HG03025 (cell line): ENCODE results near the gene ZNF217.
"Not testable (repeated sequence)": the region's sequence is repeated elsewhere in the genome, so short reads cannot be mapped to it uniquely, and the experiment has no call there.

Experiments
- ATAC-seq: cut with Tn5 transposase; IDR thresholded peaks from one replicate; pipeline ENCODE4 v1.9.1; 2021; ENCODE audit warnings: mild to moderate bottlenecking, moderate library complexity; ENCODE audit not compliant: unreplicated experiment, low FRiP score

ZNF217 gene

GRCh38 chr20:53585004-53585569 is 8.6 kb downstream of the ZNF217 start:
- ATAC-seq, result not testable (repeated sequence)

GRCh38 chr20:53584550-53584913 is 9.1 kb downstream of the ZNF217 start:
- ATAC-seq, result not testable (repeated sequence)

GRCh38 chr20:53583660-53584549 is 9.7 kb downstream of the ZNF217 start:
- not testable (repeated sequence) for ATAC-seq

- ATAC-seq, result no peak
Measured at GRCh38 chr20:53582574-53583351, 10.9 kb downstream of the ZNF217 start.

- no peak for ATAC-seq
Measured at GRCh38 chr20:53582251-53582570, 11.4 kb downstream of the ZNF217 start.

GRCh38 chr20:53581444-53582250 is 12.0 kb downstream of the ZNF217 start:
- ATAC-seq, result no peak

GRCh38 chr20:53580376-53581111 is 13.1 kb downstream of the ZNF217 start:
- no peak for ATAC-seq

GRCh38 chr20:53579581-53580375 is 13.9 kb downstream of the ZNF217 start:
- ATAC-seq, result no peak

GRCh38 chr20:53579266-53579580 is 14.4 kb downstream of the ZNF217 start:
- ATAC-seq, result no peak

- no peak for ATAC-seq
Measured at GRCh38 chr20:53578492-53579222, 15.0 kb downstream of the ZNF217 start.

GRCh38 chr20:53576586-53577318 is 16.9 kb downstream of the ZNF217 start:
- no peak for ATAC-seq

GRCh38 chr20:53576195-53576580 is 17.5 kb downstream of the ZNF217 start:
- no peak for ATAC-seq

GRCh38 chr20:53575481-53576194 is 18.0 kb downstream of the ZNF217 start:
- ATAC-seq, result no peak

- no peak for ATAC-seq
Measured at GRCh38 chr20:53574819-53575218, 18.8 kb downstream of the ZNF217 start.

GRCh38 chr20:53574259-53574789 is 19.3 kb downstream of the ZNF217 start:
- no peak for ATAC-seq

GRCh38 chr20:53571555-53572286 is 21.9 kb downstream of the ZNF217 start:
- ATAC-seq, result no peak
